Fibroblast of pulmonary artery (primary cell): Measurements from ENCODE around the gene ANKRD52.
"Not testable (repeated sequence)": the region's sequence is repeated elsewhere in the genome, so short reads cannot be mapped to it uniquely, and the experiment has no call there.

Experiments used
- DNase-seq: peaks from one replicate; pipeline ENCODE4 v3.0.0-alpha.2; 2010; ENCODE audit warnings: low read depth
- H3K4me3 ChIP-seq: replicated peaks from 2 replicates; pipeline ENCODE4 v1.5.1; 2011; ENCODE audit warnings: low read depth, mild to moderate bottlenecking, control low read depth, low read length, moderate library complexity
- TF ChIP-seq, protein P1 (sequence below): IDR thresholded peaks from 2 replicates; pipeline ENCODE4 v1.5.1; 2011; ENCODE audit warnings: mild to moderate bottlenecking, control low read depth, low read length, inconsistent platforms; ENCODE audit errors: missing control alignments

Gene ANKRD52

GRCh38 chr12:56288705-56289387 lies 30.7 kb upstream of the ANKRD52 start:
- H3K4me3 ChIP-seq = no peak overlapping the region
- TF ChIP-seq, protein P1, sequence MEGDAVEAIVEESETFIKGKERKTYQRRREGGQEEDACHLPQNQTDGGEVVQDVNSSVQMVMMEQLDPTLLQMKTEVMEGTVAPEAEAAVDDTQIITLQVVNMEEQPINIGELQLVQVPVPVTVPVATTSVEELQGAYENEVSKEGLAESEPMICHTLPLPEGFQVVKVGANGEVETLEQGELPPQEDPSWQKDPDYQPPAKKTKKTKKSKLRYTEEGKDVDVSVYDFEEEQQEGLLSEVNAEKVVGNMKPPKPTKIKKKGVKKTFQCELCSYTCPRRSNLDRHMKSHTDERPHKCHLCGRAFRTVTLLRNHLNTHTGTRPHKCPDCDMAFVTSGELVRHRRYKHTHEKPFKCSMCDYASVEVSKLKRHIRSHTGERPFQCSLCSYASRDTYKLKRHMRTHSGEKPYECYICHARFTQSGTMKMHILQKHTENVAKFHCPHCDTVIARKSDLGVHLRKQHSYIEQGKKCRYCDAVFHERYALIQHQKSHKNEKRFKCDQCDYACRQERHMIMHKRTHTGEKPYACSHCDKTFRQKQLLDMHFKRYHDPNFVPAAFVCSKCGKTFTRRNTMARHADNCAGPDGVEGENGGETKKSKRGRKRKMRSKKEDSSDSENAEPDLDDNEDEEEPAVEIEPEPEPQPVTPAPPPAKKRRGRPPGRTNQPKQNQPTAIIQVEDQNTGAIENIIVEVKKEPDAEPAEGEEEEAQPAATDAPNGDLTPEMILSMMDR = no peak

DNA sequence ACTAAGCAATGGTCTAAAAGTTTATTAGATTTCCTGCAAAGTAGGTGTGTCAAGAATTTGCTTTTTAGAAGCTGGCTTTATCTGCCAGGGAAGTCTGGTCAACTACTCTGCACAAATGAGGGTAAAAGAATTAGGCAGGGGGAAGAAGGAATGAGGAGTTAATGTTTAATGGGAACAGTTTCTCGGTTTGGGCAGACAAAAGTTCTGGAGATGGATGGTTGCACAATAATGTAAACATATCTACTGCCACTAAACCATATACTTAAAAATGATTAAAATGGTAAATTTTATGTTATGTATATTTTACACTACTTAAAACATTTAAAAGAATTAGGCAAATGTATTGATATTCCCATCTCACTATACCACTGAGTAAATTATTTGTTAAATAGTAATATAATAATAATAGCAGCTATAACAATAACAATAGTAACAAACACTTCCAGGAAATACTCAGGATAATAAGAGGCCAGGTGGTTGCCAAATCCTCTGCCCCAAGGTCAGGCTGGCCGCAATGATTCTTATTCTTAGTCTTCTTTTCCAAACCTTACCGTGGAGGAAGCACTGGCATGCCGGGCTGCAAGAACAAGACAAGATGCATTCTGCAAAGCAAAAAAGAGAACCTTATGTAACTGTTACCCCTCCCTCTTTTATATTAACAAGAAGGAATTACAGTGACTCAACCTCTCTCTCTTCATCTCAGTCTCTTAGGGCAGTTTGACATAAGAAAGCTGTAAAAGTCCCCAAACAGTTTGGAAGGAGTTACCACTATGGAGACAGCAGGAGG lies 28.1 kb upstream of the ANKRD52 start:
- TF ChIP-seq, protein P1 = no peak
- DNase-seq = peak; percentile 61
- H3K4me3 ChIP-seq = no peak overlapping the region

More at GRCh38 chr12:56288705-56289387, 30.7 kb upstream of the ANKRD52 start:
- DNase-seq = no peak

DNA sequence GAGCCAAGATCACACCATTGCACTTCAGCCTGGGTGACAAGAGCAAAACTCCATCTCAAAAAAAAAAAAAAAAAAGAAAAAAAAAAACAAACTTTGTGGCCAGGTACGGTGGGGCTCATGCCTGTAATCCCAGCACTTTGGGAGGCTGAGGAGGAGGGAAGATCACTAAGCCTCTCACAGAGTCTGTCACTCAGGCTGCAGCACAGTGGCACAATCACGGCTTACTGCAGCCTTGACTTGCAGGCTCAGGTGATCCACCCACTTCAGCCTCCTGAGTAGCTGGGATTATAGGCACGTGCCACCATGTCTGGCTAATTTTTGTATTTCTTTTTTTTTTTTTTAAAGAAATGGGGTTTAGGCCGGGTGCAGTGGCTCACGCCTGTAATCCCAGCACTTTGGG lies 26.1 kb upstream of the ANKRD52 start:
- H3K4me3 ChIP-seq, DNase-seq: not testable (repeated sequence)

GRCh38 chr12:56282579-56282978 lies 24.4 kb upstream of the ANKRD52 start:
- TF ChIP-seq, protein P1 = no peak

DNA sequence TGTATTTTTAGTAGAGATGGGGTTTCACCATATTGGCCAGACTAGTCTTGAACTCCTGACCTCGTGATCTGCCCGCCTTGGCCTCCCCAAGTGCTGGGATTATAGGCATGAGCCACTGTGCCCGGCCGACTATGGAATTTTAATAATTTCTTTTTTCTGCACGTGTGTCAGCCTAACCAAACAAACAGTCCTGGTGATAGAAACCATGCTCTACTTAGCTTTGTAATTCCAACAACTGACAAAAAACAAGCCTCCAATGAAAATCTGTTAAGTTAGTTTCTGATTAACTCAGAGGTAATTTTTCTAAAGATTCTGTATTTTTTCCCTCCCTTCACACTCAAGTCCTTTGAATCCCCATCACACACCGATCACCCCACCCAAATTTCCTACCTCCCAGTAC lies 23.8 kb upstream of the ANKRD52 start:
- H3K4me3 ChIP-seq = no peak overlapping the region
- TF ChIP-seq, protein P1 = no peak
- no peak for DNase-seq

More at GRCh38 chr12:56282579-56282978, 24.4 kb upstream of the ANKRD52 start:
- no peak for DNase-seq
- H3K4me3 ChIP-seq = no peak overlapping the region

DNA sequence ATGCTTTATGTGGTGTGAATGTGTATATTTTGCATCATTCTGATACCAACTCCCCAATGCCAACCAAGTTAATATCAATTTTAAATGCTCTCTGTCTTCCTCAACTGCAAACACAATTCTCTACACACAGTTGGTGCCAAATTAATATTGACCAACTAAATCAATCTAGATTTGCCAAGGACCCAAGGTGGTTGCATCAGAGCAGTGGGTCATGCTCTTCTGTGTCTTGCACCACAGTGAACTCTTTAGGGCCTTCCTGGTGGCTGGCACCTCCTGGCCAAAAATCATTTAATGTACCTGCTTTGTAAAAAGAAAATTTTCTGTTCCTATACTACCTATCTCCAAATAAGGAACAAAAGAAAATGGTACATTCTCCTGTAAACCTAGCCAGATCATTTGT lies 22.7 kb upstream of the ANKRD52 start:
- DNase-seq = no peak
- H3K4me3 ChIP-seq = no peak overlapping the region
- TF ChIP-seq, protein P1 = no peak

- H3K4me3 ChIP-seq = no peak overlapping the region
- TF ChIP-seq, protein P1 = no peak
- DNase-seq = no peak
Measured at GRCh38 chr12:56278905-56279304, 20.7 kb upstream of the ANKRD52 start.
